Activated naive CD4-positive, alpha-beta T cell treated with Interleukin-2 at 50 U/mL for 16 hours (primary cell): ENCODE measurements around the gene SH2D3C.
A peak's percentile ranks its signal among the peaks of the same experiment; 100 is the strongest.

Experiments
- DNase-seq: peaks from one replicate; pipeline ENCODE4 v3.0.0-alpha.2; 2020

SH2D3C gene

GRCh38 chr9:127715470-127716337, 62.8 kb downstream of the SH2D3C start, which contains the start of the genes PTRH1 and TTC16:
Gene PTRH1 (minus strand): TSS chr9:127715663. CDS start chr9:127715639, 24 bp downstream.
Gene TTC16 (plus strand): TSS chr9:127716079. CDS start chr9:127716146, 67 bp downstream.
- DNase-seq = peak; percentile 98

GRCh38 chr9:127714951-127715469, 63.5 kb downstream of the SH2D3C start:
- no peak for DNase-seq

GRCh38 chr9:127714020-127714750, 64.3 kb downstream of the SH2D3C start:
- DNase-seq = no peak

- no peak for DNase-seq
These were observed 65.6 kb downstream of the SH2D3C start for GRCh38 chr9:127712867-127713266.

DNA sequence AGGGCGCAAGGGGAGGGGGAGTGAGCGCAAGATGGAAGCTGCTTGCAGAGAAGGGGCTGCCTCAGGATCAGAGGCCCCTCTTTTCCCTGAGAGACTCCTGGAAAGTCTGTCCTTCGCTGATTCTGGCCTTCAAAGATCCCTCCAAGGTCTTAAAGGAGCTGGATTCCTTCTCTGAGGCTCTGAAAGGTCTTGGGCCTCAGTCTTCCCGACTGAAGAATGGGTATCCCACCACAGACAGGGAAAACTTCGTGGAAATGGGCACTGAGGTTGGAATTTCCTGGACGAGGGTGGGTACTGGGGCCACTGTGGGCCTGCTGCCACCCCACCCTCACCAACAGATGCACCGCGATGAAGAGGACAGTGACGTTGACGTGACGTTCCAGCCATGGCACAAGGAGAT, 66.1 kb downstream of the SH2D3C start:
- no peak for DNase-seq

DNA sequence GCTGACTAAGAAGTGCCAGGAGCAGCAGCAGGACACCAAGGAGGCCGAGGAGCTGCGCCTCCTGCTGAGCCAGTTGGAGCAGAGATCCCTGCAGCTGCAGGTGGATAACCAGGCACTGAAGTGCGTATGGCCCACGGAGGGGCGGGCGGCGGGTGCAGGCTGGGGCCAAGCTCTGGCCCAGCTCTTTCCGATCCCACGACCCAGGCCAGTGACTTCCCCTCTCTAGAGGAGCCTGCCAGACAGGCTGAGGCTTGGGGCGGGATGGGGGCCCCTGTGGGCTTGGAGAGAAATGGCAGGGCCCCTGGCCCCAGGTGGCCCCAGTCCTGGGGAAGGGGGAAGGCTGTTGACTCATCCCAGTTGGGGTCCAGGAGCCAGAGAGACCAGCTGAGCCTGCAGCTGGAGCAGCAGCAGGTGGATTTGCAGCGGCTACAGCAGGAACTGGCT, 66.6 kb downstream of the SH2D3C start:
- no peak for DNase-seq

DNA sequence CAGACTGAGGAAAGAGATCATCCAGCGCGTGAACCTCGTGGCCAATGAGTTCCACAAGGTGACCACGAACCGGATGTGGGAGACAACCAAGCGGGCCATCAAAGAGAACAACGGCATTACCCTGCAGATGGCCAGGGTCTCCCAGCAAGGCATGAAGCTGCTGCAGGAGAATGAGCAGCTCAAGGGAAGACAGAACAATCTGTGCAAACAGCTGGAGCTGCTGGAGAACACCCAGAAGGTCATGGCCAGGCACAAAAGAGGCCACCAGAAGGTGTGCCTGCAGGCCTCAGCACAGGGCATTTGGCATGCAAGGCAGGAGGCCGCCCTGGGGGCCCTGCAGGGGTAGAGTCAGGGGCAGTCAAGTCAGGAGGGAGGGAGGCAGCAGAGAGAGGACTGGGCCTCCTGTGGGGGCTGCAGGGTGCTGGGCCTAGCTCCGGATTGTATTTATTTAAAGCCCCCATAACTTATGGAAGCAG, 67.2 kb downstream of the SH2D3C start:
- DNase-seq = no peak

DNA sequence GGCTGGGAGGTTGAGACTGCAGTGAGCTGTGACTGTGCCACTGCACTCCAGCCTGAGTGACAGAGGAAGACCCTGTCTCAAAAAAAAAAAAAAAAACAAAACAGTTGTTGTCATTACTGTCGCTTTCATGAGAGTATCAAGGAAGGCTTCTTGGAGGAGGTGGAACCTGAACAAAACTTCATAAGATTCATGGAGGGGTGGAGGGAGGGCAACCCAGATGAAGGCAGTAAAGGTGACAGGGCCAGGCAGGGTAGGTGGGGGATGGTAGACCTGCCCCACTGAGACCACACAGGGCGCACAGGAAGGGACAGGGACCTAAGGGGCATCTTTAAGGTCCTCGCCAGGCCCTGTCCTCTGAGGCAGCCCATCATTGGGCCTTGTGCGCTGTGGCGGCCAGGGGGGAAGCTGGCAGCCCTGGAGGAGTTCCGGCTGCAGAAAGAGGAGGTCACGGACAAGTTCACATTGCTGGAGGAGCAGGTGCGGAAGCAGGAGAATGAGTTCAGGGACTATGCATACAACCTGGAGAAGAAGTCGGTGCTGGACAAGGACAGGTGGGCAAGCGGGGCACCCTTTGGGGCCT, 68.2 kb downstream of the SH2D3C start:
- DNase-seq = no peak

DNA sequence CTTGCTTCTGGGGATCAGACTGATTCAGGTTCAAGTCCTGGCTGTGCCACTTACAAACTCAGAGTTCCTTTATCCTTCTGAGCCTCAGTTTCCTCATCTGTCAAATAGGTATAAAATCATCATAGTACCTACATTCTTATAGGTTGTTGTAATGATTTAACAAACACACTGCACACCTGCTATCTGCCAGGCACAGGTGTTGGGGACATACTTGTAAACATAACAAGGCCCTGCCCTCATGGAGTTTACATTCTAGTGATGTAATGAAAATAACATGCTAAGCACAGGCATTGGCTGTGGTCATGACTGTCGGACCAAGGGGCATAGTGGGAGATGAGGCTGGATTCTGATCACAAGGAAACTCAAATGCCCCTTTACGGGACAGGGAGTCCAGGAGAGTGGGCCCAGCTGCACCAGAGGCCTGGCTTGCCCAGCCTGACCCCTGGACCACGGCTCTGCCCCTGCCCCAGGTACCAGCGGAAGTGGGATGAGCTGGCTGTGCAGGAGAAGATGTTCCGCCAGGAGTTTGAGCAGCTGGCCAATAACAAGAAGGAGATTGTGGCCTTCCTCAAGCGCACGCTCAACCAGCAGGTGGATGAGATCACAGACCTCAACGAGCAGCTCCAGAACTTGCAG, 69.4 kb downstream of the SH2D3C start:
- no peak for DNase-seq

DNA sequence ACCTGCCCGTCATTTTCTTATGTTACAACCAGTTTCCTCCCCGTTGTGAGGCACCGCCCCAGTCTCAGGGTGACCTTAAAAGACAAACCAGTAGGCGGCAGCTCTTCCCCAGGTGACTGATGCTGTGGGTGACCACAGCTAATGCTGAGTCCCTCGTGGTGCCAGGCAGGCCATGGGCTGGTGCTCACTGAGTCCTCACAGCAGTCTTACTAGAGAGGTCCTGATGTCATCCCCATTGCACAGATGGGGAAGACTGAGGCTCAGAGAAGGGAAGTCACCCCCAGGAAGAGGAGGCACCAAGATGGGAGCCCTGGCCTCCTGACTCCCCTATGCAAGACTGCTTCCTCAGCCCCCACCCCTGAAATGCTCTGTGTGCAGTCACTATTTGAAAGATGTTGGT, 70.7 kb downstream of the SH2D3C start:
- DNase-seq = peak; percentile 52

DNA sequence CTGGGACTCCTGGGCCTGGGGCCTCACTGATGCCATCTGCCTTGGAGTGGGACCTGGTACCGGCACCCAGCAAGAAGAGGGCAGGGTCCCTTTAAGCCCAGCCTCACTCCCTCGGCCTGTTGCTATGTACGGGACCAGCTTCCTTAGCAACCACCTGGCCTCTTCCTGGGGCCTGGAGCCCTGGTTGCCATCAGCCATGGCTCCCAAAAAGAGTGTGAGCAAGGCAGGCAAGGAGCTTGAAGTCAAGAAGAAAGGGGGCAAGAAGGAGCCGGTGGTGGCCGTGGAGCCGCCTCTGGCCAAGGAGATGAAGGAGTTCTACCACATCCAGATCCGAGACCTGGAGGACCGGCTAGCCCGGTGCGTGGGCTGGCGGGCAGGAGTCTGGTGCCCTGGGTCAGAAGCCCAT, 71.6 kb downstream of the SH2D3C start, which contains the start of gene CFAP157:
CFAP157 (plus strand) TSS at position 153 of the 406 bp plus-strand sequence; CDS start at position 197, 44 bp downstream.
- DNase-seq = no peak

- no peak for DNase-seq
These were observed 72.7 kb downstream of the SH2D3C start for GRCh38 chr9:127705577-127706379.

GRCh38 chr9:127703289-127703946, 75.0 kb downstream of the SH2D3C start:
- no peak for DNase-seq

GRCh38 chr9:127700594-127701255, 77.7 kb downstream of the SH2D3C start:
- no peak for DNase-seq

GRCh38 chr9:127700140-127700539, 78.3 kb downstream of the SH2D3C start:
- DNase-seq = no peak

GRCh38 chr9:127698985-127699670, 79.3 kb downstream of the SH2D3C start:
- DNase-seq = peak; percentile 90

GRCh38 chr9:127698386-127698785, 80.1 kb downstream of the SH2D3C start:
- DNase-seq = no peak

DNA sequence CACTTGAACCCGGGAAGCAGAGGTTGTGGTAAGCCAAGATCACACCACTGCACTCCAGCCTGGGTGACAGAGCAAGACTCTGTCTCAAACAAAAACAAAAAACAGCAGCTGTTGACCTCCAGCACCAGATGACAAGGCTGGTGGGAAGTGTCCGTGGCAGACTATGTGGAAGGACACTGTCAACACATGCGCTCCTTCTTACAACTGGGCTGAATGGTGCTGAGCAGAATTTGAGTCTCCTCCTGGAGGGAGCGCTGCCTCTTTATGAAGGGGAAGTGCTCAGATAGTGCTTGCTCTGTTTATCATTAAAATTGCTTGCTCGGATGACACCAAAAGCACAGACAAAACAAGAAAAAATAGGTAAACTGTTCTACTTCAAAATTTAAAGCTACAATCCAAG, 80.9 kb downstream of the SH2D3C start:
- no peak for DNase-seq

GRCh38 chr9:127694890-127695720, 83.4 kb downstream of the SH2D3C start:
- no peak for DNase-seq
